ENCODE results near the gene DOCK2.
"Not testable (repeated sequence)": the region's sequence is repeated elsewhere in the genome, so short reads cannot be mapped to it uniquely, and the experiment has no call there.

DOCK2 gene

GRCh38 chr5:169789417-169789940 is 152.4 kb downstream of the DOCK2 start:
- no peak for DNase-seq (ENCODE audit: low read depth)

- DNase-seq (ENCODE audit: low read depth) = no peak
Observed at GRCh38 chr5:169791251-169791650, 154.2 kb downstream of the DOCK2 start.

- no peak for DNase-seq (ENCODE audit: low read depth)
Observed at GRCh38 chr5:169795338-169795737, 158.3 kb downstream of the DOCK2 start.

GRCh38 chr5:169796731-169797130 is 159.7 kb downstream of the DOCK2 start:
- no peak for DNase-seq (ENCODE audit: low read depth)

- DNase-seq (ENCODE audit: low read depth) = no peak
Observed at GRCh38 chr5:169797577-169797976, 160.5 kb downstream of the DOCK2 start.

- no peak for DNase-seq (ENCODE audit: low read depth)
Observed at GRCh38 chr5:169798438-169798837, 161.4 kb downstream of the DOCK2 start.

- DNase-seq (ENCODE audit: low read depth) = no peak
Observed at GRCh38 chr5:169798906-169799660, 162.0 kb downstream of the DOCK2 start.

- no peak for DNase-seq (ENCODE audit: low read depth)
Observed at GRCh38 chr5:169801324-169801777, 164.3 kb downstream of the DOCK2 start.

GRCh38 chr5:169801781-169802180 is 164.7 kb downstream of the DOCK2 start:
- DNase-seq (ENCODE audit: low read depth) = no peak

GRCh38 chr5:169803077-169803981 is 166.3 kb downstream of the DOCK2 start:
- DNase-seq (ENCODE audit: low read depth) = no peak

GRCh38 chr5:169804861-169805260 is 167.8 kb downstream of the DOCK2 start:
- DNase-seq (ENCODE audit: low read depth) = no peak

- DNase-seq (ENCODE audit: low read depth) = peak; percentile 13
Observed at GRCh38 chr5:169805527-169805934, 168.5 kb downstream of the DOCK2 start.

GRCh38 chr5:169805937-169806700 is 169.0 kb downstream of the DOCK2 start:
- no peak for DNase-seq (ENCODE audit: low read depth)

- DNase-seq (ENCODE audit: low read depth) = no peak
Observed at GRCh38 chr5:169808118-169808581, 171.1 kb downstream of the DOCK2 start.

- DNase-seq (ENCODE audit: low read depth) = not testable (repeated sequence)
Observed at GRCh38 chr5:169808880-169809279, 171.8 kb downstream of the DOCK2 start.

- DNase-seq (ENCODE audit: low read depth) = no peak
Observed at GRCh38 chr5:169809281-169809680, 172.2 kb downstream of the DOCK2 start.

GRCh38 chr5:169810524-169810923 is 173.4 kb downstream of the DOCK2 start:
- no peak for DNase-seq (ENCODE audit: low read depth)

GRCh38 chr5:169811023-169811422 is 173.9 kb downstream of the DOCK2 start:
- no peak for DNase-seq (ENCODE audit: low read depth)

- no peak for DNase-seq (ENCODE audit: low read depth)
Observed at GRCh38 chr5:169811680-169812079, 174.6 kb downstream of the DOCK2 start.

GRCh38 chr5:169812786-169813185 is 175.7 kb downstream of the DOCK2 start:
- no peak for DNase-seq (ENCODE audit: low read depth)

GRCh38 chr5:169814045-169814444 is 177.0 kb downstream of the DOCK2 start:
- no peak for DNase-seq (ENCODE audit: low read depth)

- DNase-seq (ENCODE audit: low read depth) = no peak
Observed at GRCh38 chr5:169814522-169814921, 177.4 kb downstream of the DOCK2 start.

Measured in stimulated activated CD8-positive, alpha-beta memory T cell treated with anti-CD3 and anti-CD28 coated beads, Interleukin-15, amount 100 ng/mL, for 24 hours (primary cell).